ENCODE measurements around the gene DAND5. TPM values are rescaled to one million over a fixed set of nuclear protein-coding genes. Genes with fewer than 3 reads are reported as not detected.
A peak's percentile ranks its signal among the peaks of the same experiment; 100 is the strongest.

The DAND5 gene
- total and polyA plus RNA-seq, 10 of the 15 experiments (the other 5 are each of a cell fraction or from before 2014, with no cell fraction given) = 0.06 to 0.15 (median 0.12) TPM; not detected in 5

- TF ChIP-seq ZSCAN29 (IDR thresholded peaks at IDR 0.05) = no peak
- no peak for TF ChIP-seq PAX5 (IDR thresholded peaks at IDR 0.05; ENCODE audit: borderline replicate concordance, low read depth, low read length)
- no peak for TF ChIP-seq NBN (IDR thresholded peaks at IDR 0.05)
- TF ChIP-seq POLR2A (IDR thresholded peaks at IDR 0.05; ENCODE audit: low read depth, low read length) = no peak
- TF ChIP-seq HDGF (IDR thresholded peaks at IDR 0.05) = no peak
- no peak for TF ChIP-seq ZBTB33 (IDR thresholded peaks at IDR 0.05)
- no peak for TF ChIP-seq RCOR1 (conservative IDR thresholded peaks at IDR 0.05; ENCODE audit: low read depth, low read length)
- no peak for TF ChIP-seq ETV6 (conservative IDR thresholded peaks at IDR 0.05 in 1 of 2, IDR thresholded peaks at IDR 0.05 in 1 of 2; ENCODE audit: borderline replicate concordance in 1 of 2, low read depth in 1 of 2)
- no peak for TF ChIP-seq SREBF2 (IDR thresholded peaks at IDR 0.05; ENCODE audit: low read length)
- no peak for TF ChIP-seq NR2C2 (IDR thresholded peaks at IDR 0.05; ENCODE audit: borderline replicate concordance, control insufficient read depth, insufficient read length, low read depth)
- no peak for TF ChIP-seq HDAC6 (IDR thresholded peaks at IDR 0.05; ENCODE audit: unreplicated experiment)
- no peak for TF ChIP-seq USF1 (IDR thresholded peaks at IDR 0.05; ENCODE audit: borderline replicate concordance, extremely low read length, insufficient read depth, low read depth, low read length)
- TF ChIP-seq POLR2AphosphoS2 (IDR thresholded peaks at IDR 0.05; ENCODE audit: low read depth, low read length) = no peak
- TF ChIP-seq SPI1 (IDR thresholded peaks at IDR 0.05; ENCODE audit: borderline replicate concordance, insufficient read depth, low read depth, low read length) = no peak
- no peak for TF ChIP-seq MLLT1 (IDR thresholded peaks at IDR 0.05)
- no peak for TF ChIP-seq BACH1 (IDR thresholded peaks at IDR 0.05; ENCODE audit: borderline replicate concordance)
- no peak for TF ChIP-seq TARDBP (IDR thresholded peaks at IDR 0.05; ENCODE audit: borderline replicate concordance)
- TF ChIP-seq YBX1 (IDR thresholded peaks at IDR 0.05) = no peak
- no peak for TF ChIP-seq CEBPZ (IDR thresholded peaks at IDR 0.05; ENCODE audit: low read depth, low read length)
- no peak for TF ChIP-seq ZBED1 (IDR thresholded peaks at IDR 0.05; ENCODE audit: borderline replicate concordance)
- TF ChIP-seq NR2F1 (conservative IDR thresholded peaks at IDR 0.05) = no peak
- TF ChIP-seq BCL3 (IDR thresholded peaks at IDR 0.05; ENCODE audit: borderline replicate concordance, insufficient read depth, low read depth, low read length, poor library complexity, severe bottlenecking) = peak; percentile 56
- TF ChIP-seq RUNX3 (IDR thresholded peaks at IDR 0.05; ENCODE audit: low read length) = no peak
These were observed 14.3 kb downstream of the DAND5 start (continued) for GRCh38 chr19:12983542-12984142.

Measured in GM12878 (cell line).